Measurements from ENCODE around the gene DDX39B. TPM values are rescaled to one million over a fixed set of nuclear protein-coding genes. Genes with fewer than 3 reads are reported as not detected.
"Not testable (repeated sequence)": the region's sequence is repeated elsewhere in the genome, so short reads cannot be mapped to it uniquely, and the experiment has no call there.

The DDX39B gene
- polyA plus RNA-seq, 1 donor, result 499 TPM

DNA sequence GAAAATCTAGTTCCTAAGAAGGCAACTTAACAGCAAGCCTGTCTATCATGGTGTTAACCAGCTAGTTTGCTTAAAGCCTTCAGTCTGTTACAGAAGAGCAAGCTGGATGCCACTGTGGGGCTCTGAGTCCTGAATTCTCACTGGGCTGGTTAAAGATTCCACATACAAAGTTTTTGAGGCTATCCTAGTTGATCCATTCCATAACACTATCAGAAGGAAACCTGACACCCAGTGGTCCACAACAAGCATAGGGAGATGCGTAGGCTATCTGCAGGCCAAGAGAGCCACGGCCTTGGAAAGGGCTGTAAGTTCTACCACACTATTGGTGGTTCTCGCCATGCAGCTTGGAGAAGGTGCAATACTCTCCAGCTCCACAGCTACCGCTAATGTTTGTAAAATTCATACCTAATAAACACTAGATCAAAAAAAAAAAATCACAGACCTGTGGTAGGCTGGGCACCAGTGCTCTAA, 13.5 kb downstream of the DDX39B start:
- H3K4me1 ChIP-seq (ENCODE audit: control insufficient read depth, insufficient read depth, low read length), result peaks cover 7% of the 10 kb centered on the region
- 75% methylated on average over 1 of the region's 4 CpGs for WGBS (ENCODE audit: insufficient coverage, low lambda C conversion rate)
- no peak overlapping the region for H3K4me3 ChIP-seq (ENCODE audit: low read length)
- no peaks in the 10 kb centered on the region for H3K27me3 ChIP-seq (ENCODE audit: control insufficient read depth, insufficient read depth, low read length)
- H3K27ac ChIP-seq (ENCODE audit: low read length), result no peak overlapping the region
- H3K36me3 ChIP-seq (ENCODE audit: control insufficient read depth, insufficient read depth, low read length), result peaks cover 40% of the 10 kb centered on the region
- no peaks in the 10 kb centered on the region for H3K9me3 ChIP-seq (ENCODE audit: control insufficient read depth, low read depth, low read length)
- no peak for DNase-seq

DNA sequence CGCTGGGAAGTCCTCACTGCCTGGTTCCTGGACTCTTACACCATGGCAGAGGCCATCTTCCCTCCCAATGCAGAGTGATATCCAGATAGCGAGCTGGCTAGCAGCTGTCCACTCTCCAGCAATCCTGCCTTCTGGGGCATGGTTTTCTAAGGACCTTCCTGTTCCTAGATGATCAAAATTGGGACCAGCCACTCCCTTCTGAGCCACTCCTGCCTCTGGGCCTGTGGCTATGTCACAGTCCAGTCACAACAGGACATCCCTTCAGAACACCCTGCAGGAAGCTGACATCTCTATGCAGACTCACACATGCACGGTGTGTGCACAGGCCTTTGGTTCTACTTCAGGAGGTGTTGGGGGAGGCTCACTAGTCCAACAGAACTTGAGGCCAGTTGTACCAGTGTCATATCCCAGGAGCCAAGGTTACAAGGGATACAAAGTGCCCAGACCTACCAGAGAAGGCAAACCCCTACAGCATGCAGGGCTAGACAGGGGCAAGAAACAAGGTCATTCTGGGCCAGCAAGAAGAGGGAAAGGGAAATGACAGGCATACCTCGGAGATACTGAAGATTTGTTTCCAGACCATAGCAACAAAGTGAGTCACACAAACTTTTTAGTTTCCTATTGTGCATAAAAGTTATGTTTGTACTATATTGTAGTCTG, 15.7 kb downstream of the DDX39B start:
- Histone ChIP-seq H3K36me3 (ENCODE audit: control insufficient read depth, insufficient read depth, low read length) (peaks cover 17% of the 10 kb centered on the region), H3K4me3 (ENCODE audit: low read length) (no peak overlapping the region), H3K27me3 (ENCODE audit: control insufficient read depth, insufficient read depth, low read length) (peaks cover 2% of the 10 kb centered on the region), H3K9me3 (ENCODE audit: control insufficient read depth, low read depth, low read length) (no peaks in the 10 kb centered on the region), H3K4me1 (ENCODE audit: control insufficient read depth, insufficient read depth, low read length) (peaks cover 7% of the 10 kb centered on the region), H3K27ac (ENCODE audit: low read length) (no peak overlapping the region)
- DNase-seq, result no peak
- 80% methylated on average over 1 of the region's 4 CpGs for WGBS (ENCODE audit: insufficient coverage, low lambda C conversion rate)

DNA sequence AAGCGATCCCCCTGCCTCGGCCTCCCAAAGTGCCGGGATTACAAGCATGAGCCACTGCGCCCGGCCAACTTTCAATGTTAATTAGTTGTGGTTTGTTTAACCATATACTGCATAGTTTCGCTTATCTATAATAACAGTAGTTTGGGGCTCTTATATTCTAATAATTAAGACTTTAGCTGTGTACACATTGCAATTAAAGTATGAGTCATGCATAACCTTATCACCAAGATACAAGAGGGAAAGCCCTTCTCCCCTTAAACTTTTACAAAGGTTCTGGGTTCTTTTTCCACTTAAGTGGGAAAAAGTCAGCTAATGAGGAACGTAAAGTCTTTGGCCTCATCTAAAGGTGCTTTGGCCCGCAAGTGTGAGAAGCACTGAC, 16.3 kb downstream of the DDX39B start:
- no peak overlapping the region for H3K27ac ChIP-seq (ENCODE audit: low read length)
- peaks cover 7% of the 10 kb centered on the region for H3K4me1 ChIP-seq (ENCODE audit: control insufficient read depth, insufficient read depth, low read length)
- WGBS (ENCODE audit: insufficient coverage, low lambda C conversion rate), result no CpG with 5 or more reads among the region's 8 CpGs
- H3K36me3 ChIP-seq (ENCODE audit: control insufficient read depth, insufficient read depth, low read length), result peaks cover 12% of the 10 kb centered on the region
- H3K9me3 ChIP-seq (ENCODE audit: control insufficient read depth, low read depth, low read length), result no peaks in the 10 kb centered on the region
- DNase-seq, result no peak
- H3K27me3 ChIP-seq (ENCODE audit: control insufficient read depth, insufficient read depth, low read length), result peaks cover 2% of the 10 kb centered on the region
- no peak overlapping the region for H3K4me3 ChIP-seq (ENCODE audit: low read length)

DNA sequence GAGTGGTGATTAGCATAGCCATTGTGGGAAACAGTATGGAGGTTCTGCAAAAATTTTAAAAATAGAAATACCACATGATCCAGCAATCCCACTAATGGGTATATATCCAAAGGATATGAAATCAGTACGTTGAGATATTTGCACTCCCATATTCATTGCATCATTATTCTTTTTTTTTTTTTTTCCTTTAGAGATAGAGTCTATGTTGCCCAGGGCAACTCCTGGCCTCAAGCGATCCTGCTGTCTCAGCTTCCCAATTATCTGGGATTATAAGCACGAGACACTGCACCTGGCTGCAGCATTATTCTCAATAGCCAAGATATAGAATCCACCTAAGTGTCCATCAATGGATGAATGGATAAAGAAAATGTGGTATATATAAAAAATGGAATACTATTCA, 20.0 kb downstream of the DDX39B start:
- WGBS (ENCODE audit: insufficient coverage, low lambda C conversion rate), result no CpG with 5 or more reads among the region's 3 CpGs
- H3K4me3 ChIP-seq (ENCODE audit: low read length), result no peak overlapping the region
- H3K27ac ChIP-seq (ENCODE audit: low read length), result no peak overlapping the region
- H3K27me3 ChIP-seq (ENCODE audit: control insufficient read depth, insufficient read depth, low read length), result peaks cover 6% of the 10 kb centered on the region
- no peak for DNase-seq
- no peaks in the 10 kb centered on the region for H3K36me3 ChIP-seq (ENCODE audit: control insufficient read depth, insufficient read depth, low read length)
- no peaks in the 10 kb centered on the region for H3K9me3 ChIP-seq (ENCODE audit: control insufficient read depth, low read depth, low read length)
- H3K4me1 ChIP-seq (ENCODE audit: control insufficient read depth, insufficient read depth, low read length), result no peaks in the 10 kb centered on the region

DNA sequence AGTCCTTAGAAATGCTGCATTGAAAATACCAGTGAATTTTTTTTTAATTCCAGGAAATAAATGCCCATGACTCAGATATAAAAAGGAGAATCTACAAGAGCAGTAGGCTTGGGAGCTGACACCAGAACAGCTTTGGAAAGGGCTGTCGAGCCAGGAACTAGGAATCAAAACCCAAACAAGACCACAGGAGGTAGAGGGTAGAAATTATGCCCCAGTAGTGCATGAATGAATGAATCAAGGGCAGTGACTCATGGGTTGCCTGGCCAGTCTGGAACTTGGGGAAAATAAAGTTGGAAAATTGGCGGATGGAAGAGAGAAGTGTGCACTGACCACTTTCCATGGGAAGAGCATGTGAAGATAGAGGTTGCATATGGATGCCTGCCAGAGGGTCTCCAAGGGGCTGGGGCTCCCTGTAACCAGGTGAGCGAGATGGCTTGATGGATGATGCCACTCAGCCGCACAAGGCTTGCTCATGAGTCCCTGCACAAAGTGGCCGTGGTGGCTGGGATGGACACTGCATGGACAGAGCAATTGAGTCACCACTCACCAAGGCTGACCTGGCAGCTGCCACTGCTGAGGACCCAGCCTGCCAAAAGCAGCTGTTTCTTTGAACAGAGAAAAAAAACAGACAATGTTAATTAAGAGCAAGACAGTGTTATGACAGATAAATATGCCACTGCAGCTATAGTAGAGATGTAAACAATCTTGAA, 28.2 kb downstream of the DDX39B start:
- Histone ChIP-seq H3K27ac (ENCODE audit: low read length) (no peak overlapping the region), H3K4me1 (ENCODE audit: control insufficient read depth, insufficient read depth, low read length) (no peaks in the 10 kb centered on the region), H3K36me3 (ENCODE audit: control insufficient read depth, insufficient read depth, low read length) (no peaks in the 10 kb centered on the region), H3K9me3 (ENCODE audit: control insufficient read depth, low read depth, low read length) (no peaks in the 10 kb centered on the region), H3K27me3 (ENCODE audit: control insufficient read depth, insufficient read depth, low read length) (peaks cover 15% of the 10 kb centered on the region), H3K4me3 (ENCODE audit: low read length) (no peak overlapping the region)
- DNase-seq, result no peak
- WGBS (ENCODE audit: insufficient coverage, low lambda C conversion rate), result no CpG with 5 or more reads among the region's 5 CpGs

DNA sequence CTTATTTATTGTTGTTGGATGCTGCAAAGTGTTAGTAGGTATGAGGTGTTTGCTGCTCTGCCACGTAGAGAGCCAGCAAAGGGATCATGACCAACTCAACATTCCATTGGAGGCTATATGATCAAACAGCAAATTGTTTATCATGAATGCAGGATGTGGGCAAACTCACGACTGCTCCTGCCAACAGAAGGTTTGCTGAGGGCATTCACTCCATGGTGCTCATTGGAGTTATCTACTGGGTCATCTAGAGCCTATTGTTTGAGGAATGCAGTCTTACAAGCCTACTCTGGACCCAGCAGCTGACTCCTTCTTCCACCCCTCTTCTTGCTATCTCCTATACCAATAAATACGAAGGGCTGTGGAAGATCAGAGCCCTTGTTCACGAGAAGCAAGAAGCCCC, 31.8 kb downstream of the DDX39B start:
- no peaks in the 10 kb centered on the region for H3K9me3 ChIP-seq (ENCODE audit: control insufficient read depth, low read depth, low read length)
- no peak overlapping the region for H3K27ac ChIP-seq (ENCODE audit: low read length)
- 73% methylated on average over 3 of the region's 4 CpGs for WGBS (ENCODE audit: insufficient coverage, low lambda C conversion rate)
- no peak overlapping the region for H3K4me3 ChIP-seq (ENCODE audit: low read length)
- H3K36me3 ChIP-seq (ENCODE audit: control insufficient read depth, insufficient read depth, low read length), result no peaks in the 10 kb centered on the region
- H3K4me1 ChIP-seq (ENCODE audit: control insufficient read depth, insufficient read depth, low read length), result no peaks in the 10 kb centered on the region
- peaks cover 27% of the 10 kb centered on the region for H3K27me3 ChIP-seq (ENCODE audit: control insufficient read depth, insufficient read depth, low read length)
- DNase-seq, result no peak

DNA sequence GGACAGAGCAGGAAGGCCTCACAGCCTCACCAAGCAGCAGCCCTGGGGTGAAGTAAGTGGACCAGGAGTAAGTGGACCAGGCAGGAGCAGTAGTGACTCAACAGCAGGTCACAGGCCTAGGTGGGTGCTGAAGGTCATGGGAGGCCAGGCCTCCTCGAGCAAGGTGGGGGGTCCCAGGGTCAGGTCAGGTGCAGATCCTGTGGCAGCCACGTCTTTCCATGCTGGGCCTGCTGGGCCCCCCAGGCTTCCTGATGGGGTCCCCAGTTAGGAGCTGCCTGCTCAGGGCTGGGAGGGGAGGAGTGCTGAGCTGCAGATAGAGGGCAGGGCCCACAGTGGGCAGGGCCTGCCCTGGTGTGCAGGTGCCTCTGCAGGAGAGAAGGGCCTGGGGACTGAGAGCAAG, 32.8 kb downstream of the DDX39B start:
- not testable (repeated sequence) for H3K9me3 ChIP-seq (ENCODE audit: control insufficient read depth, low read depth, low read length); H3K36me3 ChIP-seq (ENCODE audit: control insufficient read depth, insufficient read depth, low read length); H3K4me3 ChIP-seq (ENCODE audit: low read length); H3K27ac ChIP-seq (ENCODE audit: low read length); H3K4me1 ChIP-seq (ENCODE audit: control insufficient read depth, insufficient read depth, low read length); DNase-seq
- no CpG with 5 or more reads among the region's 2 CpGs for WGBS (ENCODE audit: insufficient coverage, low lambda C conversion rate)
- H3K27me3 ChIP-seq (ENCODE audit: control insufficient read depth, insufficient read depth, low read length), result peaks cover 30% of the 10 kb centered on the region

DNA sequence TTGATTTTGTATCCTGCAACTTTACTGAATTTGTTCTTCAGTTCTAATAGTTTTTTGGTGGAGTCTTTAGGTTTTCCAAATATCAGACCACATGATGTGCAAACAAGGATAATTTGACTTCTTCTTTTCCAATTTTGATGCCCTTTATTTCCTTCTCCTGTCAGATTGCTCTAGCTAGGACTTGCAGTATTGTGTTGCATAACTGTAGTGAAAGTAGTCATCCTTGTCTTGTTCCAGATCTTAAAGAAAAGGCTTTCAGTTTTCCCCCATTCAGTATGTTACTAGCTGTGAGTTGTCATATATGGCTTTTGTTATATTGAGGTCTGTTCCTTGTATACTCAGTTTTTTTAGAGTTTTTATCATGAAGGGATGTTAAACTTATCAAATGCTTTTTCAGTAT, 39.2 kb downstream of the DDX39B start:
- Histone ChIP-seq H3K4me3 (ENCODE audit: low read length) (no peak overlapping the region), H3K36me3 (ENCODE audit: control insufficient read depth, insufficient read depth, low read length) (no peaks in the 10 kb centered on the region), H3K27ac (ENCODE audit: low read length) (no peak overlapping the region), H3K27me3 (ENCODE audit: control insufficient read depth, insufficient read depth, low read length) (peaks cover 47% of the 10 kb centered on the region), H3K9me3 (ENCODE audit: control insufficient read depth, low read depth, low read length) (peaks cover 6% of the 10 kb centered on the region), H3K4me1 (ENCODE audit: control insufficient read depth, insufficient read depth, low read length) (peaks cover 4% of the 10 kb centered on the region)
- no peak for DNase-seq

DNA sequence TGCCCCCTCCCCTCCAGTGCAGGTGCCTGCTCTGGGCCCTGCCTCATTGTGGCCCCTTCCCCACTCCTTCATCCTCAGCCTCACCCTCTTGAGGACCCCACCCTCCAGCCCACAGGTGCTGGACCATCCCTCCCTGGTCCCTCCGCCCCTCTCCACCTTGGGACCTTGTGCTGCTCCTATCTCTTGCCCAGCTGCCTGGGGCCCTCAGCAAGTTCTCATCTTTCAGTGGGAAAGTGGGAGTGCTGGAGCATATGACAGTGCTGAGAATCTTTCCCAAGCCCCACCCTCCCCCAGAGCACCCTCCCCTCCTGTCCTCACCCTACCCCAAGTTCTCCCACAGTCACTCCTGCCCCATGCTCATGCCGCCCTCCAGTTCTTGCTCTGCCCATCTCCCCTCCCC, 42.2 kb downstream of the DDX39B start:
- DNase-seq; H3K9me3 ChIP-seq (ENCODE audit: control insufficient read depth, low read depth, low read length); H3K36me3 ChIP-seq (ENCODE audit: control insufficient read depth, insufficient read depth, low read length); H3K27ac ChIP-seq (ENCODE audit: low read length); H3K4me3 ChIP-seq (ENCODE audit: low read length); H3K4me1 ChIP-seq (ENCODE audit: control insufficient read depth, insufficient read depth, low read length): not testable (repeated sequence)
- peaks cover 57% of the 10 kb centered on the region for H3K27me3 ChIP-seq (ENCODE audit: control insufficient read depth, insufficient read depth, low read length)
- WGBS (ENCODE audit: insufficient coverage, low lambda C conversion rate), result no CpG with 5 or more reads among the region's 2 CpGs

DNA sequence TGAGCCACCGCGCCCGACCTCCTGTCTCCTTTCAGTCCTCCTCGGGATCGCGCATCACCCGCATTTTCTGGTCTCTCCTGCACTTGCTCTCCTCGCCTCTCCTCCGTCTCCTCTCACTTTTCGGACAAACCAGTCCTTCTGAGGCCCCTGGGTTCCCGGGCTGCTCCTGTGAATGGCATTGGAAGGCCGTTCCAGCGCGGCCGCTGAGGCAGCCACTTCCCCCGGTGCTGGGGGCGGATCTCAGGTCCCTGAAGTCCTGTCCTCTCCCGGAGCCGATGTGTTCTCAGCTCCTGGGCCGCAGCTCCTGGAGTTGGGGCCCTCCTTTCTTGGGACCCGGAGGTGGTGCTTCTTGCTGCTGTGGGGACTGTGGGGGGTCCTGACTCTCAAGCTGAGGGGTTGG, 43.1 kb downstream of the DDX39B start:
- Histone ChIP-seq H3K4me3 (ENCODE audit: low read length) (no peak overlapping the region), H3K36me3 (ENCODE audit: control insufficient read depth, insufficient read depth, low read length) (no peaks in the 10 kb centered on the region), H3K27me3 (ENCODE audit: control insufficient read depth, insufficient read depth, low read length) (peaks cover 65% of the 10 kb centered on the region), H3K27ac (ENCODE audit: low read length) (no peak overlapping the region), H3K9me3 (ENCODE audit: control insufficient read depth, low read depth, low read length) (peaks cover 6% of the 10 kb centered on the region), H3K4me1 (ENCODE audit: control insufficient read depth, insufficient read depth, low read length) (peaks cover 11% of the 10 kb centered on the region)
- WGBS (ENCODE audit: insufficient coverage, low lambda C conversion rate), result no CpG with 5 or more reads among the region's 21 CpGs
- peak in 1 of 2 donors; percentile 3 for DNase-seq

All from large intestine (tissue), 3 donors.